ENCODE results near the gene UPK3A. TPM values are rescaled to one million over a fixed set of nuclear protein-coding genes. Genes with fewer than 3 reads are reported as not detected.

UPK3A gene
- total RNA-seq, 2 experiments from 2014 or later, result not detected

DNA sequence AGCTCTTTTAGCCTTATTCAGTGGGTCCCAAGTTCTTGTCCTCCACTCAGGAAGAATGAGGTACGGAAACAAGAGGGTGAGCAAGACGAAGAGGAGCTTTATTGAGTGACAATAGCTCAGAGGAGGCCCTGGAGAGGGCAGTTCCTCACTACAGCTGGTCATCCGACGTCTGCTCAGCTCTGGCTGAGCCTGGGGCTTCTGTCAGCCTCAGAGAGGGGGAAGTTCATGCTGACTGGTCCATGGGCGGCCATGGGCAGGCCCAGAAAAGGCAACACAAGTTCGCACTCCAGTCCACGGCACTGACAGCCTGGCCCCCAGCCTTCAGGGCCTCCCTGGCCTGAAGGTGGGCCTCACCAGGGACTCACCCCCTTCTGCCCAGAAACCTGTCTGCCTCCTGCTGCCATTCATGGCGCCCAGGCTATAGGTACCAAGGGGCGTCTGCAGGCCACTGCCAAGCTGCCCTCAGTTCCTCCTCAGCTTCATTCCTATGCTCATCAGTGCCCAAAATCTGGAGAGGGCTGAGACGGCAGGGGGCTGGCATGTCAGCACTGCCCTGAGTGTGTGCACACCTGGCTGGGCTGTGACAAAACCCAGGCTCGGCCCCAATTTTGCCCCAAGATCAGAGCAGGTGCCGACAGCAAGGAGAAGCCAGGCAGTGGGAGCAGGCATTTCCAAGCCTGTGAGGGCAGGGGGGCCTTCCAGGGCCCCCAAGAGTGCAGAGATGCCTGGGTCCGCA, 22.4 kb upstream of the UPK3A start:
- CTCF ChIA-PET, result interaction anchor here (0.6 to 0.9 kb wide), 2 partner anchors 53 to 171 kb away, joined by 3 read pairs; no protein-coding TSS in a partner anchor
- H3K4me1 Mint-ChIP-seq (ENCODE audit: low read depth), result peaks cover 3% of the 10 kb centered on the region
- no peaks in the 10 kb centered on the region for H3K36me3 Mint-ChIP-seq (ENCODE audit: low read depth)
- H3K27ac Mint-ChIP-seq, result no peak overlapping the region
- no peak for DNase-seq
- H3K9me3 Mint-ChIP-seq, result no peaks in the 10 kb centered on the region
- H3K4me3 Mint-ChIP-seq, result no peak overlapping the region
- H3K27me3 Mint-ChIP-seq (ENCODE audit: low read depth), result peaks cover 6% of the 10 kb centered on the region
- intact Hi-C loops (cut with micrococcal nuclease), result loop anchor here (2.0 kb wide), 1 partner anchor 160 kb away; no protein-coding TSS in a partner anchor

DNA sequence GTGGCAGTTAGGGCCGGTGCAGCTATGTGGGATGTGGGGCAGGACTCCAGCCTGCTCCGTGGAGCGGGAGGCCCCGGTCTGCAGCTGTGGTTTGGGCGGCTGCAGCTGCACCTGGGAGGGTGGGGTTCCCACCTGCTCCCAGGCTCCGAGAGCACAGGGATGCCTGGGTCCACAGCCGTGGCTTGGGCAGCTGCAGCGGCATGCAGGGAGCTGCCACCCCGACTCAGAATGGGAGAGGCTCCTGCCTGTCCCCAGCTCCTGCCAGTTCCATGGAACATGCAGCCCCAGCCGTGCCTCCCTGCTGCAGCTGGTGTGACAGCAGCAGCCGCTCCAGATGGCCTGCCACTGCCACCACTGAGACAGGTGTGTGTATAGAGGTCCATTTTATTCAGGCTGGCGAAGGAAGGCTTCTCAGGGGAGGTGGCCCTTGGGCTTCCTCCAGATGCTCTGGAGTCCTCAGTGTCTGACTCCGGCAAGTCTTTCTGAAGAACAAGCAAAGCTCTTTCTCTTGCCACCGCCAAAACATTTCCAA, 21.8 kb upstream of the UPK3A start:
- CTCF ChIA-PET, result interaction anchor here (0.6 to 0.9 kb wide), 2 partner anchors 54 to 171 kb away, joined by 3 read pairs; no protein-coding TSS in a partner anchor
- intact Hi-C loops (cut with micrococcal nuclease), result loop anchor here (2.0 kb wide), 1 partner anchor 160 kb away; no protein-coding TSS in a partner anchor
- H3K4me3 Mint-ChIP-seq, result no peak overlapping the region
- H3K27me3 Mint-ChIP-seq (ENCODE audit: low read depth), result peaks cover 6% of the 10 kb centered on the region
- H3K27ac Mint-ChIP-seq, result no peak overlapping the region
- H3K4me1 Mint-ChIP-seq (ENCODE audit: low read depth), result peaks cover 3% of the 10 kb centered on the region
- no peaks in the 10 kb centered on the region for H3K9me3 Mint-ChIP-seq
- H3K36me3 Mint-ChIP-seq (ENCODE audit: low read depth), result no peaks in the 10 kb centered on the region
- no peak for DNase-seq

DNA sequence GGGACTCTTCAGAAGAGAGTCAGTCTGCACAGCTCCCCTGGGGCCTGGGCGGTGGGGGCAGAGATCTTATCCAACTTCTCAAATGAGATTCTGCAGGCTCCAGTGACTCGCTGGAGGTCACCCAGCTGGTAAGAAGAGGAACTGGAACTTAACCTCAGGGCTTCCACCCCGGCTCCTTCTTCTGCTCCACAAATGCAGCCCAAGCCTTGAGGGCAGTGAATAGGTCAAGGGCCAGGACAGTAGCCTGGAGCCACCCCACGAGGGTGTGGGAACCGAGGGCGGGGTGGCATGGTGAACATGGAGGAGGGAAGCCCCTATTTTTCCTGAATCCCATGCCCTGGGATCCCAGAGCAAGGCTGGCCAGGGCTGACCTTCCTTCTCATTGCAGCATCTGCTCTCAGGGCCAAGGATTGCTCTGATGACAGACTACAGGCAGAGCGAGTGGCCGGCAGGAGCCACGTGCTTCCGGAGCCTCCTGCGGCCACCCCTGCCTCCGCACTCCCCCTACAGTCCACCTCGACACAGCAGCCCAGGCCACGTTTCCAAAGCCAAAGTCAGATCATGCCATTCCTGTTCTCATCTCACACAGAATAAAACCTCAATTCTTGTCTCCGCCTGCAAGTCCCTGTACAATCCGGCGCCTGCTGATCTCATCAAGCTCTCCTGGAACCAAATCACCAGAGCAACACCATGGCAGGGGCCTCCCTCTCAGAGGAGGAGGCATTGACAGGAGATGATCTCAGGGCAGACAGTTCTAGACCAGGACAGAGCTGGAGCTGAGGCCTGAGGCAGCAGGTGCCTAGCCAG, 21.1 kb upstream of the UPK3A start:
- peaks cover 3% of the 10 kb centered on the region for H3K4me1 Mint-ChIP-seq (ENCODE audit: low read depth)
- intact Hi-C loops (cut with micrococcal nuclease), result loop anchor here (2.0 kb wide), 1 partner anchor 161 kb away; no protein-coding TSS in a partner anchor
- peaks cover 6% of the 10 kb centered on the region for H3K27me3 Mint-ChIP-seq (ENCODE audit: low read depth)
- no peak overlapping the region for H3K27ac Mint-ChIP-seq
- H3K9me3 Mint-ChIP-seq, result no peaks in the 10 kb centered on the region
- H3K36me3 Mint-ChIP-seq (ENCODE audit: low read depth), result no peaks in the 10 kb centered on the region
- H3K4me3 Mint-ChIP-seq, result no peak overlapping the region
- CTCF ChIA-PET, result interaction anchor here (0.9 kb wide), 1 partner anchor 170 kb away, joined by 3 read pairs; no protein-coding TSS in a partner anchor
- peak; percentile 13 for DNase-seq

DNA sequence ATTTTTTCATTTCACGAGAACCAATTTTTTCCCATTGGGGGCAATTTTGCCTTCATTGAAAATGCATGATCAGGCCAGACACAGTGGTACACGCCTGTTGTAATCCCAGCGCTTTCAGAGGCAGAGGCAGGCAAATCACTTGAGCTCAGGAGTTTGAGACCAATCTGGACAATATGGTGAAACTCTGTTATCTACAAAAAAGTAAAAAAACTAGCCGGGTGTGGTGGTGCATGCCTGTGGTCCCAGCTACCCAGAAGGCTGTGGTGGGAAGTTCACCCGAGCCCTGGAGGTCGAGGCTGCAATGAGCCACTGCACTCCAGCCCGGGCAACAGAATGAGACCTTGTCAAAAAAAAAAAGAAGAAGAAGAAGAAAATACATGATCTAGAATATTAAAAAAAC, 19.2 kb upstream of the UPK3A start:
- Mint-ChIP-seq H3K4me3 (no peak overlapping the region), H3K27ac (no peak overlapping the region), H3K4me1 (ENCODE audit: low read depth) (peaks cover 9% of the 10 kb centered on the region), H3K36me3 (ENCODE audit: low read depth) (no peaks in the 10 kb centered on the region), H3K27me3 (ENCODE audit: low read depth) (peaks cover 10% of the 10 kb centered on the region), H3K9me3 (no peaks in the 10 kb centered on the region)
- DNase-seq, result no peak
- intact Hi-C loops (cut with micrococcal nuclease), result no loop called here
- CTCF ChIA-PET, result no interaction called here

DNA sequence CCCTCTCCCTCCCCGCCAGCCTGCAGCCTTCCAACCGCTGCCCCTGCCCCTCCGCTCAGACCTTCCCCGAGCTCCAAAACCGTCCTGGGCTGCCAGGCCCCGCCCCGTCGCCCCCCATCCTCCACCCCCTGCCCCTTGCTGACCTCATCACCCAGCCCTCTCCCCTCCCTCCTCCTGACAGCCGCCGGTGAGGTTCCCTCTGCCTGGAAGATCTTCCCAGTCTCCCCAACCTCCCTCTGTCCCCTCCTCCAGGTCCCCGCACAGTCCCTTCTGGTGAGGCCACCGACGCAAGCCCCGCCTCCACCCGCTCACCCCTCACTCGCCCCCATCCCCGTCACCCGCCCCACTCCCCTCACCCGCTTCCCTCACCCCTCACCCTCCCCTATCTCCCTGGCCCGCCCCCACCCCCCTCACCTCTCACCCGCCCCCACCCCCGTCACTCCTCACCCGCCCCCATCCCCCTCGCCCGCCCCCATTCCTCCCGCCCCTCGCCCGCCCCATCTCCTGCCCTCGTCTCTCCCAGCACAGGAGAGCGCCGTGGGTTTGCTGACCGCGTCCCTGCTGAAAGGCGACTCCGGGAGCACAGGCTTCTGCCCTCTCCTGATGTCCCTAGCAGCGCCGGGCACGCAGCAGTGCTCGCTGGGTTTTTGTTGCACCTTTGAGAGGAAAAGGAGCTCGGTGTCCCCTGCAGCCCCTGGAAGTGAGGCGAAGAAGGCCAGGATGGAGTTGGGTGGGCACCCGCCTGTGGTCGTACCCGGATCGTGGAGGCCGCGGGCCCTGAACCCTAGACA, 16.4 kb upstream of the UPK3A start:
- peak overlapping the region; percentile 66 for H3K4me3 Mint-ChIP-seq
- intact Hi-C loops (cut with micrococcal nuclease), result loop anchor here (2.0 kb wide), 1 partner anchor 50 kb away; no protein-coding TSS in a partner anchor
- peaks cover 9% of the 10 kb centered on the region for H3K4me1 Mint-ChIP-seq (ENCODE audit: low read depth)
- H3K27ac Mint-ChIP-seq, result no peak overlapping the region
- peaks cover 8% of the 10 kb centered on the region for H3K27me3 Mint-ChIP-seq (ENCODE audit: low read depth)
- no peaks in the 10 kb centered on the region for H3K9me3 Mint-ChIP-seq
- CTCF ChIA-PET, result interaction anchor here (2.0 to 2.3 kb wide), 2 partner anchors 166 to 169 kb away, joined by 6 to 7 read pairs; no protein-coding TSS in a partner anchor
- DNase-seq, result peak; percentile 13
- H3K36me3 Mint-ChIP-seq (ENCODE audit: low read depth), result no peaks in the 10 kb centered on the region

DNA sequence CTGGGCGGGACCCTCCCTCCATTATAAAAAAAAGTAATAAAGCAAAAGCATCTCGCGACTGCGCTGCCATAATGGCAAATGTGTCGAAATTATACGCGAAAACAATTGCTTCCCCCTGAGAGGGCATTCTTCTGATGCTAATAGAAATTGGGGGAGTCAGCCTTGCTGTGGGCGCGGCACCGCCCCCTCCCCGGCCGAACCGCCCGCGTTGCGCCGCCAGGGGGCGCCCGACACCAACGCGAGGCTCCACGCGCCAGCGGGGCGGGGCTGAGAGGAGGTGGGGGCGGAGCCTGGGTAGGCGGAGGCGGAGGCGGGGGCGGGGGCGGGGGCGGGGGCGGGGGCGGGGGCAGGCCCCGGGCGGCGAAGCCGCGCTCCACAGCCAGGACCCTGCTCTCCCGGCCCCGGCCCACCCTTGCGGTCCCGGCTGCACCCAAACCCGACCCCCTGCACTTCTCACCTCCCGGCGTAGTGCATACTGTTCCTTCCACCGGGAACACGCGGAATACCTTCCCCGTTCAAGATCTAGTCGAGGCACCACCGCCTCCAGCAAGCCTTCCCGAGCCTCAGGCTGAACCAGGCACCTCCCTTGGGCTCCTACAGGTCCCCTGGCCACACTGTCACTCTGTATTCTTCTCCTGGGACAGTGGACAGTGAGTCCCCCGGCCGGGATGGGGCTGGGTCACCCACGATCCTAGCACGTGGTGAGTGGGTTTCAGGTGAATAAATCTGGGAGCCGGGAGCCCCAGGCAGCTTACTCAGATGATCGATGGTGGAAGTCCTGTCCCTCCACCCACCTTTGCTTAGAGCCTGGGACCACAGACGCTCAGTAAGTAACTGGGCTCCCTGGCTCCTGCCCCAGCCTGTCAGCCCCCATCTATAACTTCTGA, 15.5 kb upstream of the UPK3A start:
- no peaks in the 10 kb centered on the region for H3K9me3 Mint-ChIP-seq
- peak; percentile 78 for DNase-seq
- H3K4me1 Mint-ChIP-seq (ENCODE audit: low read depth), result peaks cover 6% of the 10 kb centered on the region
- intact Hi-C loops (cut with micrococcal nuclease), result loop anchor here (1.0 to 2.0 kb wide), 3 partner anchors 50 to 284 kb away; no protein-coding TSS in a partner anchor
- H3K27ac Mint-ChIP-seq, result no peak overlapping the region
- H3K4me3 Mint-ChIP-seq, result peak overlapping the region; percentile 69
- CTCF ChIA-PET, result interaction anchor here (2.0 to 2.3 kb wide), 2 partner anchors 165 to 168 kb away, joined by 6 to 7 read pairs; no protein-coding TSS in a partner anchor
- no peaks in the 10 kb centered on the region for H3K36me3 Mint-ChIP-seq (ENCODE audit: low read depth)
- H3K27me3 Mint-ChIP-seq (ENCODE audit: low read depth), result peaks cover 4% of the 10 kb centered on the region

DNA sequence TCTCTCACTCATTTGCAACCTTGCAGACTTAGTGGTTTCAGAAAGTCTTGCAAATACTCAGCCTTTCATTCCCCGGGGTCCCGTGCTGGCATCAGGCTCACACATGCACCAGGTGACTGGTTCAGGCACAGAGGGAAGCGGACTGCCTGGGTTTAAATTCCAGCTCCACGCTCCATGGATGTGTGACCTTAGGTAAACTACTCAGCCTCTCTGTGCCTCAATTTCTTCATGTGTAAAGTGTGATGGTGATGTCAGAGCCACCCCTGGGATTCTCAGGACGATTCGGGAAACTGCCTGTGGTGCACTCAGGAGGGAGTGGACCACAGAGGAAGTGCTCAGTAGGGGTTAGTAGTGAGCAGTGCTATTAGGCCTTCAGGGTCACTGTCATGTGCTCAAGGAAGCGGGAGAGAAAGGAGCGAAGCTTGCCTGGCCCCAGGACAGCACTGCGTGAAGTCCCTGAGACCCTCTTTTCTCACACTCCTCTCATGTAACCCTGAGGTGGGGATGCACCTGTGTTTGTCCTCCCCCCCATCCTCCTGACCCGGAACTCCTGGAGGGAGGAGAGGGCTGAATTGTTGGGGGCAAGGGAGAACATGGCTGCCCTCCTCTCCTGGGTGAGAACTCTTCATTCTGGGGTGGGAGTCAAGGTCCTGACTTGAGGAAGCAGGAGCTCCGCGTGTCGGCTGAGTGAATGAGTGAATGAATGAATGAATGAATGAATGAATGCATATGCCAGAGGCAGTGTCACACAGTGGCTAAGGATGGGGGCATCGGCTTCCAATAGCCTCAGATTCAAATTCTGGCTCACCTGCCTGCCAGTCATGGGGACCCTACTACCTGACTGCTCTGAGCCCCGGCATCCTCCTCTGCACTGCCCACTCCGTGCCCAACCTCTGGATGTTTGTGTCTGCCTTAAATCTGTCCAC, 14.4 kb upstream of the UPK3A start:
- H3K27me3 Mint-ChIP-seq (ENCODE audit: low read depth), result peaks cover 4% of the 10 kb centered on the region
- no peaks in the 10 kb centered on the region for H3K36me3 Mint-ChIP-seq (ENCODE audit: low read depth)
- intact Hi-C loops (cut with micrococcal nuclease), result no loop called here
- CTCF ChIA-PET, result no interaction called here
- peaks cover 6% of the 10 kb centered on the region for H3K4me1 Mint-ChIP-seq (ENCODE audit: low read depth)
- H3K4me3 Mint-ChIP-seq, result no peak overlapping the region
- no peak for DNase-seq
- no peaks in the 10 kb centered on the region for H3K9me3 Mint-ChIP-seq
- no peak overlapping the region for H3K27ac Mint-ChIP-seq

DNA sequence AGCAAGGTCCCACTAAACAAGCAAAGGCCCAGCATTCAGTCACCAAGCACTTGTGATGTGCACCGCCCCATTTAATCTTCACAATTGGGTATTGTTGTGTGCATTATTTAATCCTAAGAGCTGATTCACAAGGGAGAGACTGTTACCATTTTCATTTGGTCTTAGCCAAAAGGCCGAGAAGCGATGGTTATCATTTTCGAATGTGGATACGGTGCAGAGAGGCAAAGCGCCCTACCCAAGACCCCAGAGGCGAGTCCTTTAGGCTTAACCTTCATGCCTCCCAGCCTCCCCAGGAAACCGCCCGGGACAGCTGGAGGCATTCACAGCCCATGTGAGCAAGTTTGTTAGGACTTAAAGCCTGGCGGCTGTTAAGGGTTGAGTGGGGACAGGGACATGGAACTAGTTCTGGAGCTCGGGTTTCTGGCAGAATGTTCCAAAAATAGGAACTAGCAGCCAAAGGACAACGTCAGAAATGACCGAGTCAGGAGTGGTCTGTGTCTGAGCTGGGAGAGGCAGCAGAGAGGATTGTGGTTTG, 13.0 kb upstream of the UPK3A start:
- Mint-ChIP-seq H3K4me3 (no peak overlapping the region), H3K27ac (no peak overlapping the region), H3K4me1 (ENCODE audit: low read depth) (peaks cover 6% of the 10 kb centered on the region), H3K9me3 (no peaks in the 10 kb centered on the region), H3K27me3 (ENCODE audit: low read depth) (peaks cover 4% of the 10 kb centered on the region), H3K36me3 (ENCODE audit: low read depth) (no peaks in the 10 kb centered on the region)
- intact Hi-C loops (cut with micrococcal nuclease), result no loop called here
- CTCF ChIA-PET, result no interaction called here
- no peak for DNase-seq

DNA sequence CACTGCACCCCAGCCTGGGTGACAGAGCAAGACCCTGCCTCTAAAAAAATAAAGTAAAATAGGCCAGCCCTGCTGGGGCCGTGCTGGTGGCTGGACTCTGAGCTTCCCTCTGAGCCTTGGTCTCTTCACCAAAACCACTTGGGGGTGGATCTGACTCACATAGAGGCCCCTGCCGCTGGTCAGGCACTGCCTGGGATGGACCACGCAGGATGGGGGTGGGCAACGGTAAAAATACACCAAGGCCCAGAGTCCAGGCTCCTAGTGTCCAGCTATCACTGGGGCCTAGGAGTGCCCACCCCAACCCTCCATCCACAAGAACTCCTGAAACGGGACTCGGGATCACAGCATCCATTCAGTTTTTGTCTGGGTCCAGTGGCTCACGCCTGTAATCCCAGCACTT, 12.3 kb upstream of the UPK3A start:
- Mint-ChIP-seq H3K4me1 (ENCODE audit: low read depth) (peaks cover 6% of the 10 kb centered on the region), H3K4me3 (no peak overlapping the region), H3K9me3 (no peaks in the 10 kb centered on the region), H3K27me3 (ENCODE audit: low read depth) (peaks cover 4% of the 10 kb centered on the region), H3K27ac (no peak overlapping the region), H3K36me3 (ENCODE audit: low read depth) (no peaks in the 10 kb centered on the region)
- no peak for DNase-seq
- CTCF ChIA-PET, result no interaction called here
- intact Hi-C loops (cut with micrococcal nuclease), result no loop called here

DNA sequence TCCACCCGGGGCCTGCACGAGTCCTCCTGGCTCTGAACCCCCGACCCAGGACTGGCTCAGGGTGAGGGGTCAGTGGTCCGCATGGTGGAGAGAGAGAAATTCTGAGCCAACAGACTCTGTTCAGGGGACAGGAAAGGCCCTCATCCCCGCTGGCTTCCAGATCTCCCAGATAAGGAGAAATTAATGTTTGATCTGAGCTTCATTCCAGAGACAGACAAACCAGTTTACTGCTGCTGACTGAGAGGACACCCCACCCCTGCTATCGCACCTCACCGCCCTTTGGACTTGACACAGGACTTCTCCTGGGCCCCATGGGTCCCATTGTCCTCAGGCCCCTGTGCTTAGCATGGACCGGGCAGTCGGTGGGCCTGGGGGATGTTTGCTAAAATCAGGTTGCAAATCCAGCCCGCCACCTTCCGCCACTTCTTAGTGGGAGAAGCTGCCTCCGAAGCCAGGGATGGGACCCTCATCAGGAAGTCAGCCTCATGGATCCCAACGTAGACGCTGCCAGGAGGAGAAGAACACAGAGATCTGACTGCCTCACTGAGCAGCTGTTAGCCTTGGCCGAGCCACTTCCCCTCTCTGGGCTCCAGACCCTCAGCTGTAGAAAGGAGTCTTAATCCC, 11.2 kb upstream of the UPK3A start:
- no peak overlapping the region for H3K4me3 Mint-ChIP-seq
- H3K4me1 Mint-ChIP-seq (ENCODE audit: low read depth), result peaks cover 6% of the 10 kb centered on the region
- H3K9me3 Mint-ChIP-seq, result no peaks in the 10 kb centered on the region
- intact Hi-C loops (cut with micrococcal nuclease), result no loop called here
- CTCF ChIA-PET, result interaction anchor here (0.6 kb wide), 1 partner anchor 113 kb away, joined by 3 read pairs; no protein-coding TSS in a partner anchor
- H3K27ac Mint-ChIP-seq, result no peak overlapping the region
- DNase-seq, result no peak
- peaks cover 4% of the 10 kb centered on the region for H3K27me3 Mint-ChIP-seq (ENCODE audit: low read depth)
- no peaks in the 10 kb centered on the region for H3K36me3 Mint-ChIP-seq (ENCODE audit: low read depth)

All from activated naive CD4-positive, alpha-beta T cell treated with anti-CD3 and anti-CD28 coated beads for 36 hours (primary cell).